ENCODE data around the gene CACNA1F. TPM values are rescaled to one million over a fixed set of nuclear protein-coding genes. Genes with fewer than 3 reads are reported as not detected.

CACNA1F gene
- total and polyA plus RNA-seq, 12 donors: 0.03 to 0.42 (median 0.11) TPM; not detected in 4

DNA sequence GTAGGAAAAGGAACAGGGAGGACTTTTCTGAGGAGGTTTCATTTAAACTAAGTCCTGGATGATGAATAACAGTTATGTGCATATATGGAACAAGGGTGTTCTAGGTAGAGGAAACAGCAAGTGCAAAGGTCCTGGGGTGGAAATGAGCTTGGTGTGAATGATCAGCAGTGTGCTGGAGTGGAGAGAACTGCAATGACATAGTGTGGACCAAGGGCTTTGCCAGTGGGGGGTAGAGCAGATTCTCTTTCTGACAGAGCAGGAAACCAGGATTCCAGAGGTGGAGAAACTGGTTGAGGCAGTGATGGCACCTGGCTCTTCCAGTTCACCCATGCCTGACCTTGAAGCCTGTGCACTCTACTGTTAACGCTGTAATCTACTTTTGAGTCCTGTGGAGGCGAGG, 38.2 kb upstream of the CACNA1F start:
- H3K27me3 ChIP-seq: peaks cover 0 to 4% (median 0%) of the 10 kb centered on the region in 7 donors
- intact Hi-C loops (cut with DNase I): loop anchor here in 2 of 10 donors (10.0 kb wide), 1 partner anchor 77 kb away; no protein-coding TSS in a partner anchor
- peak overlapping the region in 1 of 10 donors; percentile 74 for H3K4me3 ChIP-seq
- TF ChIP-seq, protein P1, sequence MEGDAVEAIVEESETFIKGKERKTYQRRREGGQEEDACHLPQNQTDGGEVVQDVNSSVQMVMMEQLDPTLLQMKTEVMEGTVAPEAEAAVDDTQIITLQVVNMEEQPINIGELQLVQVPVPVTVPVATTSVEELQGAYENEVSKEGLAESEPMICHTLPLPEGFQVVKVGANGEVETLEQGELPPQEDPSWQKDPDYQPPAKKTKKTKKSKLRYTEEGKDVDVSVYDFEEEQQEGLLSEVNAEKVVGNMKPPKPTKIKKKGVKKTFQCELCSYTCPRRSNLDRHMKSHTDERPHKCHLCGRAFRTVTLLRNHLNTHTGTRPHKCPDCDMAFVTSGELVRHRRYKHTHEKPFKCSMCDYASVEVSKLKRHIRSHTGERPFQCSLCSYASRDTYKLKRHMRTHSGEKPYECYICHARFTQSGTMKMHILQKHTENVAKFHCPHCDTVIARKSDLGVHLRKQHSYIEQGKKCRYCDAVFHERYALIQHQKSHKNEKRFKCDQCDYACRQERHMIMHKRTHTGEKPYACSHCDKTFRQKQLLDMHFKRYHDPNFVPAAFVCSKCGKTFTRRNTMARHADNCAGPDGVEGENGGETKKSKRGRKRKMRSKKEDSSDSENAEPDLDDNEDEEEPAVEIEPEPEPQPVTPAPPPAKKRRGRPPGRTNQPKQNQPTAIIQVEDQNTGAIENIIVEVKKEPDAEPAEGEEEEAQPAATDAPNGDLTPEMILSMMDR (IDR thresholded peaks at IDR 0.05): no peak
- DNase-seq (no peak), ATAC-seq (no peak)
- WGBS, 2 donors: 70 to 74% methylated on average over 2 of the region's 2 CpGs
- peak overlapping the region in 2 of 10 donors; percentile 85 to 96 for H3K27ac ChIP-seq
- H3K4me1 ChIP-seq: peaks cover 0 to 42% (median 23%) of the 10 kb centered on the region in 9 donors
- H3K9me3 ChIP-seq: no peaks in the 10 kb centered on the region
- no peaks in the 10 kb centered on the region for H3K36me3 ChIP-seq

DNA sequence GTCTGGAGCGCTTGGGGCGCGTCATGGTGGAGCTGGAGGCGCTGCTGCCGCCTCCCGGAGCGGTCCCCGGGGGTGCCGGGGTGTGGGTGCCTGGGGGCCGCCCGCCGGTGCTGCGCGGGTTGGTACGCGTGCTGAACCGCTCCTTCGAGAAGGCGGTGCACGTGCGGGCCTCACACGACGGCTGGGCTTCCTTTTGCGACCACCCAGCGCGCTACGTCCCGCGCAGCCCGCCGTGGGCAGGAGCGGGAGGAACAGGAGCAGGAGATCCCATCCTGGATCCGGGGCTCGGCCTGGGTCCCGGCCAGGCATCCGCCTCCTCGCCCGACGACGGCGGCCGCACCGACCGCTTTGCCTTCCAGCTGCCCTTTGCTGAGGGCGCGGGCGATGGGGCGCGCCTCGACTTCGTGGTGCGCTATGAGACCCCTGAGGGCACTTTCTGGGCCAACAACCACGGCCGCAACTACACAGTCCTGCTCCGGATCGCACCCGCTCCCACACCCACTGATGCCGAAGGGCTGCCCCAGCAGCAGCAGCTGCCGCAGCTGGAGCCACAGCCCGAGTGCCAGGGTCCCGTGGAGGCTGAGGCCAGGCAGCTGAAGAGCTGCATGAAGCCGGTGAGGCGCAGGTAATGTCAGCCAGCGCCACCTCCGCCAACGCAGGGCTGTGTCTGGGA, 37.2 kb upstream of the CACNA1F start:
- intact Hi-C loops (cut with DNase I): loop anchor here in 2 of 10 donors (10.0 kb wide), 1 partner anchor 76 kb away; no protein-coding TSS in a partner anchor
- peak in 1 of 2 donors; percentile 11 for DNase-seq
- WGBS, 2 donors: 41 to 79% methylated on average over 28 to 60 of the region's 66 CpGs

GRCh38 chrX:49269767-49270248, 36.7 kb upstream of the CACNA1F start, which contains the start of gene PPP1R3F:
Gene PPP1R3F, plus strand, starts transcription at chrX:49269793. Its CDS starts 77 bp downstream, at chrX:49269870.
- Histone ChIP-seq H3K4me1 (peaks cover 0 to 41% (median 23%) of the 10 kb centered on the region in 9 donors), H3K4me3 (peak within 1 kb of the TSS; percentile 44 to 79 (median 72)), H3K27ac (peak within 1 kb of the TSS; percentile 85 to 96 (median 91)), H3K27me3 (peaks cover 0 to 10% (median 0%) of the 10 kb centered on the region in 7 donors), H3K9me3 (no peaks in the 10 kb centered on the region), H3K36me3 (no peaks in the 10 kb centered on the region)
- DNase-seq (no peak), ATAC-seq (peak in 3 of 8 donors; percentile 6 to 28 (median 19))
- WGBS, 2 donors: 0 to 1% methylated on average over 22 to 52 of the region's 70 CpGs
- intact Hi-C loops (cut with DNase I): loop anchor here in 3 of 10 donors (10.0 kb wide), 1 partner anchor 75 kb away; no protein-coding TSS in a partner anchor
- TF ChIP-seq, protein P1 (IDR thresholded peaks at IDR 0.05): no peak

More for the DNA sequence above, 37.2 kb upstream of the CACNA1F start:
- TF ChIP-seq, protein P1 (IDR thresholded peaks at IDR 0.05): no peak
- H3K4me1 ChIP-seq: peaks cover 0 to 41% (median 23%) of the 10 kb centered on the region in 9 donors
- peak overlapping the region; percentile 44 to 79 (median 72) for H3K4me3 ChIP-seq
- peaks cover 0 to 5% (median 0%) of the 10 kb centered on the region in 7 donors for H3K27me3 ChIP-seq
- no peak for ATAC-seq
- no peaks in the 10 kb centered on the region for H3K9me3 ChIP-seq
- no peaks in the 10 kb centered on the region for H3K36me3 ChIP-seq
- H3K27ac ChIP-seq: peak overlapping the region; percentile 85 to 96 (median 91)

GRCh38 chrX:49269010-49269766, 36.0 kb upstream of the CACNA1F start:
- no peaks in the 10 kb centered on the region for H3K9me3 ChIP-seq
- H3K4me1 ChIP-seq: peaks cover 0 to 41% (median 23%) of the 10 kb centered on the region in 9 donors
- DNase-seq (peak; percentile 94 to 98), ATAC-seq (peak; percentile 93 to 98 (median 96))
- intact Hi-C loops (cut with DNase I): loop anchor here in 1 of 10 donors (10.0 kb wide), 1 partner anchor 74 kb away; no protein-coding TSS in a partner anchor
- TF ChIP-seq, protein P1 (IDR thresholded peaks at IDR 0.05): no peak
- H3K27me3 ChIP-seq: peaks cover 0 to 10% (median 0%) of the 10 kb centered on the region in 7 donors
- H3K27ac ChIP-seq: peak overlapping the region; percentile 85 to 96 (median 91)
- no peaks in the 10 kb centered on the region for H3K36me3 ChIP-seq
- peak overlapping the region in 9 of 10 donors; percentile 67 to 79 (median 73) for H3K4me3 ChIP-seq
- WGBS, 2 donors: 1% methylated on average over 44 to 45 of the region's 45 CpGs

Data from heart right ventricle (tissue), 16 donors.